AG09309 (cell line): ENCODE results near the gene HOXB1.
"Not testable (repeated sequence)": the region's sequence is repeated elsewhere in the genome, so short reads cannot be mapped to it uniquely, and the experiment has no call there.

ENCODE experiments used
- DNase-seq: peaks from one replicate; pipeline ENCODE4 v3.0.0-alpha.2; 2010; ENCODE audit warnings: low read depth
- H3K4me3 ChIP-seq: 2 replicates; pipeline ENCODE4 v1.5.1; 2011; ENCODE audit warnings: mild to moderate bottlenecking, low read depth, low read length, moderate library complexity; ENCODE audit not compliant: control insufficient read depth
- CTCF ChIP-seq: IDR thresholded peaks from 2 replicates; pipeline ENCODE4 v1.5.1; 2011; ENCODE audit warnings: mild to moderate bottlenecking, low read depth, low read length, inconsistent platforms; ENCODE audit not compliant: insufficient read depth, control insufficient read depth; ENCODE audit errors: missing control alignments

Gene HOXB1

GRCh38 chr17:48484850-48485249 is 46.0 kb downstream of the HOXB1 start:
- TF ChIP-seq CTCF = no peak
- no peak for DNase-seq
- no peak overlapping the region for H3K4me3 ChIP-seq

GRCh38 chr17:48484256-48484655 is 46.6 kb downstream of the HOXB1 start:
- H3K4me3 ChIP-seq = no peak overlapping the region
- no peak for TF ChIP-seq CTCF
- DNase-seq = no peak

GRCh38 chr17:48483471-48484131 is 47.2 kb downstream of the HOXB1 start:
- no peak for TF ChIP-seq CTCF
- H3K4me3 ChIP-seq = no peak overlapping the region
- peak; percentile 82 for DNase-seq

- no peak for TF ChIP-seq CTCF
- no peak for DNase-seq
- H3K4me3 ChIP-seq = no peak overlapping the region
Observed at GRCh38 chr17:48483004-48483403, 47.8 kb downstream of the HOXB1 start.

- H3K4me3 ChIP-seq, DNase-seq: not testable (repeated sequence)
Observed at GRCh38 chr17:48482301-48482700, 48.5 kb downstream of the HOXB1 start.

- no peak for DNase-seq
- no peak overlapping the region for H3K4me3 ChIP-seq
- TF ChIP-seq CTCF = no peak
Observed at GRCh38 chr17:48479014-48479402, 51.8 kb downstream of the HOXB1 start.
